ENCODE results near the gene KCNN3. TPM values are rescaled to one million over a fixed set of nuclear protein-coding genes. Genes with fewer than 3 reads are reported as not detected.

Gene KCNN3
- total and polyA plus RNA-seq, 2 of the 13 experiments (the other 11 are each of a cell fraction or from before 2014, with no cell fraction given), result not detected

DNA sequence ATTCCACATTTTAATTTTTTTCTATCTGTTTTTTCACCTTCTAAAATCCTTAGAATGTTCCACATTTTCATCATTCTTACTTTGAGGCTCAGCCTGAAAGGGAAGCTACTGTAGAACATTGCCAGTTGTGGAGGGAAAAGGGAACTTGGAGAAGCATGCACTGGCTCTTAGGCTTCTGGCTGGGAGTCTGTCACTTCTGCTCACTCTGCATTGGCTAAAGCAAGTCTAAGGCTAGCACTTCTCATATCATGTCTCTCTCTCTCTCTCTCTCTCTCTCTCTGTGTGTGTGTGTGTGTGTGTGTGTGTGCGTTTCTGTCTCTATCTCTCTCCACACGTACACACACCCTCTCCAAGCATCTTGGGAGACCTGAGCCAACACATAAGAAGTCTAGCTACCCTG lies 212.5 kb downstream of the KCNN3 start:
- Histone ChIP-seq H3K4me2 (ENCODE audit: low read depth, low read length) (no peak overlapping the region), H3K4me1 (ENCODE audit: insufficient read depth, low read length) (no peaks in the 10 kb centered on the region), H3K27me3 (ENCODE audit: control insufficient read depth in 1 of 2, insufficient read depth in 2 of 2, low read length in 2 of 2) (0 out of 5 replicates have a peak, but pooled peaks cover 0 to 3% of the 10 kb centered on the region in 2 experiments), H3K9me3 (ENCODE audit: low read length) (no peaks in the 10 kb centered on the region), H3K27ac (ENCODE audit: extremely low read length, insufficient read depth, low read length) (no peak overlapping the region), H4K20me1 (ENCODE audit: insufficient read depth, low read length) (no peaks in the 10 kb centered on the region), H3K4me3 (replicated peaks in 1 of 3; ENCODE audit: insufficient read depth in 1 of 3, low read depth in 2 of 3, low read length in 3 of 3) (no peak overlapping the region), H3K9ac (ENCODE audit: insufficient read depth, low read depth, low read length) (no peak overlapping the region), H3K36me3 (replicated peaks in 1 of 2; ENCODE audit: control insufficient read depth in 1 of 2, insufficient read depth in 2 of 2, low read length in 2 of 2) (no peaks in the 10 kb centered on the region), H2AFZ (ENCODE audit: low read length) (no peak overlapping the region), H3K79me2 (ENCODE audit: insufficient read depth, low read length) (no peaks in the 10 kb centered on the region)
- intact Hi-C loops (cut with micrococcal nuclease; ENCODE audit: unreplicated experiment) (no loop called here), in situ Hi-C loops (cut with HindIII; ENCODE audit: extremely low pct_ligation_motif_present, low pct_unique_long_range_greater_than_20kb) (no loop called here)
- WGBS (ENCODE audit: low lambda C conversion rate), result 0% methylated on average over 2 of the region's 2 CpGs
- no peak for FAIRE-seq
- ATAC-seq, result no peak
- CTCF ChIA-PET (ENCODE audit: low intra/inter-chr PET ratio, low total read pairs), result no interaction called here
- no peak for DNase-seq (ENCODE audit: low spot score)
- POLR2A ChIA-PET, result no interaction called here
- no TSS peak for BruUV-seq (replicated peaks)
- TF ChIP-seq MTA1 (CRISPR knock-in tag; IDR thresholded peaks at IDR 0.05; ENCODE audit: borderline replicate concordance), result no peak
- TF ChIP-seq E2F2 (CRISPR knock-in tag; IDR thresholded peaks at IDR 0.05; ENCODE audit: borderline replicate concordance), result no peak
- TF ChIP-seq AGO1 (IDR thresholded peaks at IDR 0.05; ENCODE audit: low read depth, low read length, poor library complexity, severe bottlenecking), result no peak
- TF ChIP-seq KDM2A (CRISPR knock-in tag; IDR thresholded peaks at IDR 0.05; ENCODE audit: borderline replicate concordance, low read depth), result no peak
- no peak for TF ChIP-seq ZNF432 (CRISPR knock-in tag; IDR thresholded peaks at IDR 0.05; ENCODE audit: borderline replicate concordance)
- TF ChIP-seq, protein P1, sequence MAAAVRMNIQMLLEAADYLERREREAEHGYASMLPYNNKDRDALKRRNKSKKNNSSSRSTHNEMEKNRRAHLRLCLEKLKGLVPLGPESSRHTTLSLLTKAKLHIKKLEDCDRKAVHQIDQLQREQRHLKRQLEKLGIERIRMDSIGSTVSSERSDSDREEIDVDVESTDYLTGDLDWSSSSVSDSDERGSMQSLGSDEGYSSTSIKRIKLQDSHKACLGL (CRISPR knock-in tag; IDR thresholded peaks at IDR 0.05), result no peak
- TF ChIP-seq SP4 (CRISPR knock-in tag; IDR thresholded peaks at IDR 0.05), result no peak
- TF ChIP-seq ETV6 (CRISPR knock-in tag; conservative IDR thresholded peaks at IDR 0.05), result no peak
- TF ChIP-seq, protein P2, sequence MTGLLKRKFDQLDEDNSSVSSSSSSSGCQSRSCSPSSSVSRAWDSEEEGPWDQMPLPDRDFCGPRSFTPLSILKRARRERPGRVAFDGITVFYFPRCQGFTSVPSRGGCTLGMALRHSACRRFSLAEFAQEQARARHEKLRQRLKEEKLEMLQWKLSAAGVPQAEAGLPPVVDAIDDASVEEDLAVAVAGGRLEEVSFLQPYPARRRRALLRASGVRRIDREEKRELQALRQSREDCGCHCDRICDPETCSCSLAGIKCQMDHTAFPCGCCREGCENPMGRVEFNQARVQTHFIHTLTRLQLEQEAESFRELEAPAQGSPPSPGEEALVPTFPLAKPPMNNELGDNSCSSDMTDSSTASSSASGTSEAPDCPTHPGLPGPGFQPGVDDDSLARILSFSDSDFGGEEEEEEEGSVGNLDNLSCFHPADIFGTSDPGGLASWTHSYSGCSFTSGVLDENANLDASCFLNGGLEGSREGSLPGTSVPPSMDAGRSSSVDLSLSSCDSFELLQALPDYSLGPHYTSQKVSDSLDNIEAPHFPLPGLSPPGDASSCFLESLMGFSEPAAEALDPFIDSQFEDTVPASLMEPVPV (CRISPR knock-in tag; IDR thresholded peaks at IDR 0.05), result no peak
- TF ChIP-seq JUND (CRISPR knock-in tag; IDR thresholded peaks at IDR 0.05), result no peak
- TF ChIP-seq TAF15 (IDR thresholded peaks at IDR 0.05; ENCODE audit: low read depth, low read length, poor library complexity, severe bottlenecking), result no peak
- no peak for TF ChIP-seq TBX3 (IDR thresholded peaks at IDR 0.05; ENCODE audit: borderline replicate concordance)
- no peak for TF ChIP-seq ZNF256 (CRISPR knock-in tag; conservative IDR thresholded peaks at IDR 0.05)

Data from HepG2 (cell line).